HT1080 (cell line): ENCODE measurements around the gene NID1. TPM values are rescaled to one million over a fixed set of nuclear protein-coding genes. Genes with fewer than 3 reads are reported as not detected.
"Not testable (repeated sequence)": the region's sequence is repeated elsewhere in the genome, so short reads cannot be mapped to it uniquely, and the experiment has no call there.

Source experiments
- DNase-seq: peaks from one replicate; pipeline ENCODE4 v3.0.0-alpha.2; 2015; ENCODE audit warnings: low read depth
- total RNA-seq: library from RNA; depleted of rRNA; stranded (reverse); fragments of >200 nt; shearing (Covaris generic); gene quantifications from 2 replicates; pipeline ENCODE4 v1.2.3, GENCODE V29; 2014

Gene NID1
- total RNA-seq, 1 experiment from 2014 or later, result 17.5 TPM

- peak; percentile 59 for DNase-seq
Observed at GRCh38 chr1:236096660-236097482, 32.0 kb upstream of the NID1 start.

GRCh38 chr1:236095705-236096520 is 31.0 kb upstream of the NID1 start:
- DNase-seq, result no peak

GRCh38 chr1:236092899-236093298 is 28.0 kb upstream of the NID1 start:
- no peak for DNase-seq

GRCh38 chr1:236091933-236092318 is 27.0 kb upstream of the NID1 start:
- DNase-seq, result no peak

GRCh38 chr1:236090741-236091147 is 25.9 kb upstream of the NID1 start:
- no peak for DNase-seq

GRCh38 chr1:236089046-236089773 is 24.3 kb upstream of the NID1 start:
- peak; percentile 36 for DNase-seq

GRCh38 chr1:236086537-236086936 is 21.6 kb upstream of the NID1 start:
- no peak for DNase-seq

GRCh38 chr1:236085545-236086159 is 20.8 kb upstream of the NID1 start:
- DNase-seq, result no peak

GRCh38 chr1:236084386-236084730 is 19.5 kb upstream of the NID1 start:
- DNase-seq, result no peak

- DNase-seq, result peak; percentile 15
Observed at GRCh38 chr1:236083650-236084385, 18.9 kb upstream of the NID1 start.

- DNase-seq, result no peak
Observed at GRCh38 chr1:236082526-236082925, 17.6 kb upstream of the NID1 start.

- DNase-seq, result no peak
Observed at GRCh38 chr1:236081546-236082227, 16.8 kb upstream of the NID1 start.

- DNase-seq, result no peak
Observed at GRCh38 chr1:236079703-236080102, 14.8 kb upstream of the NID1 start.

GRCh38 chr1:236078993-236079392 is 14.1 kb upstream of the NID1 start:
- no peak for DNase-seq

- not testable (repeated sequence) for DNase-seq
Observed at GRCh38 chr1:236078077-236078476, 13.2 kb upstream of the NID1 start.

- DNase-seq, result no peak
Observed at GRCh38 chr1:236075848-236076247, 11.0 kb upstream of the NID1 start.

GRCh38 chr1:236073307-236073897 is 8.5 kb upstream of the NID1 start:
- DNase-seq, result no peak

- DNase-seq, result no peak
Observed at GRCh38 chr1:236072001-236072400, 7.1 kb upstream of the NID1 start.

- DNase-seq, result no peak
Observed at GRCh38 chr1:236070753-236071152, 5.9 kb upstream of the NID1 start.

- no peak for DNase-seq
Observed at GRCh38 chr1:236069796-236070195, 4.9 kb upstream of the NID1 start.
